Bronchial epithelial cell (primary cell): ENCODE measurements around the gene LRRC58. TPM values are rescaled to one million over a fixed set of nuclear protein-coding genes. Genes with fewer than 3 reads are reported as not detected.

ENCODE experiments used
- DNase-seq: peaks from one replicate; pipeline ENCODE4 v3.0.0-alpha.2; 2010; ENCODE audit warnings: low read depth
- FAIRE-seq: peaks from 2 replicates; lab custom pipeline; 2011; peaks lifted over from hg19 to GRCh38; lab: Jason Lieb, UNC
- H3K27me3 ChIP-seq: 2 replicates; pipeline ENCODE4 v1.5.1; 2011; ENCODE audit warnings: low read length; ENCODE audit not compliant: control insufficient read depth, insufficient read depth
- H3K36me3 ChIP-seq: 2 replicates; pipeline ENCODE4 v1.5.1; 2011; ENCODE audit warnings: low read length; ENCODE audit not compliant: control insufficient read depth, insufficient read depth
- H3K4me3 ChIP-seq: 2 replicates; pipeline ENCODE4 v1.5.1; 2011; ENCODE audit warnings: mild to moderate bottlenecking, low read depth, low read length, control low read depth
- total RNA-seq: library from RNA; depleted of rRNA; stranded (reverse); fragments of >200 nt; gene quantifications from 2 replicates; pipeline ENCODE4 v1.2.1, GENCODE V29; 2014
- TF ChIP-seq, protein P1 (sequence below): IDR thresholded peaks from 2 replicates; pipeline ENCODE4 v1.5.1; 2011; ENCODE audit warnings: mild to moderate bottlenecking, moderate library complexity, low read length, control low read depth, inconsistent platforms; ENCODE audit not compliant: insufficient read depth, severe bottlenecking

The LRRC58 gene
- total RNA-seq, 1 donor from 2014 or later, result 21.3 TPM

DNA sequence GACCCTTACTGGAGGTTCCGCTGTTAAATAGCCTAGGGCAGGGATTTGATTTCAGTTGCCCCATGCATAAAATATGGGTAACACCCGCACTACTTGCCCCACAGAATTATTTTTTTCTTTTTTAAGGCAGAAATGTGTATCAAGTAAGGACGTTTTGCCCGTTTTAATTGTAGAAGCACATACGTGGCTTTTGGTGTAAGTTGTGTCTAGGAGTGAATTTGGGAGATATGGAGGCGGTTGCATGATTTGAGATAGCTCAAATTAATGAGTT is 636 bp upstream of the LRRC58 start:
- Histone ChIP-seq H3K27me3 (no peaks in the 10 kb centered on the region), H3K36me3 (no peaks in the 10 kb centered on the region), H3K4me3 (peak overlapping the region; percentile 65)
- TF ChIP-seq, protein P1, sequence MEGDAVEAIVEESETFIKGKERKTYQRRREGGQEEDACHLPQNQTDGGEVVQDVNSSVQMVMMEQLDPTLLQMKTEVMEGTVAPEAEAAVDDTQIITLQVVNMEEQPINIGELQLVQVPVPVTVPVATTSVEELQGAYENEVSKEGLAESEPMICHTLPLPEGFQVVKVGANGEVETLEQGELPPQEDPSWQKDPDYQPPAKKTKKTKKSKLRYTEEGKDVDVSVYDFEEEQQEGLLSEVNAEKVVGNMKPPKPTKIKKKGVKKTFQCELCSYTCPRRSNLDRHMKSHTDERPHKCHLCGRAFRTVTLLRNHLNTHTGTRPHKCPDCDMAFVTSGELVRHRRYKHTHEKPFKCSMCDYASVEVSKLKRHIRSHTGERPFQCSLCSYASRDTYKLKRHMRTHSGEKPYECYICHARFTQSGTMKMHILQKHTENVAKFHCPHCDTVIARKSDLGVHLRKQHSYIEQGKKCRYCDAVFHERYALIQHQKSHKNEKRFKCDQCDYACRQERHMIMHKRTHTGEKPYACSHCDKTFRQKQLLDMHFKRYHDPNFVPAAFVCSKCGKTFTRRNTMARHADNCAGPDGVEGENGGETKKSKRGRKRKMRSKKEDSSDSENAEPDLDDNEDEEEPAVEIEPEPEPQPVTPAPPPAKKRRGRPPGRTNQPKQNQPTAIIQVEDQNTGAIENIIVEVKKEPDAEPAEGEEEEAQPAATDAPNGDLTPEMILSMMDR, result no peak
- FAIRE-seq (no peak), DNase-seq (peak; percentile 29)

GRCh38 chr3:120348065-120348990 is 826 bp downstream of the LRRC58 start:
- FAIRE-seq (no peak), DNase-seq (peak; percentile 12)
- H3K36me3 ChIP-seq, result no peaks in the 10 kb centered on the region
- no peaks in the 10 kb centered on the region for H3K27me3 ChIP-seq
- peak overlapping the region; percentile 65 for H3K4me3 ChIP-seq
- TF ChIP-seq, protein P1, result no peak

DNA sequence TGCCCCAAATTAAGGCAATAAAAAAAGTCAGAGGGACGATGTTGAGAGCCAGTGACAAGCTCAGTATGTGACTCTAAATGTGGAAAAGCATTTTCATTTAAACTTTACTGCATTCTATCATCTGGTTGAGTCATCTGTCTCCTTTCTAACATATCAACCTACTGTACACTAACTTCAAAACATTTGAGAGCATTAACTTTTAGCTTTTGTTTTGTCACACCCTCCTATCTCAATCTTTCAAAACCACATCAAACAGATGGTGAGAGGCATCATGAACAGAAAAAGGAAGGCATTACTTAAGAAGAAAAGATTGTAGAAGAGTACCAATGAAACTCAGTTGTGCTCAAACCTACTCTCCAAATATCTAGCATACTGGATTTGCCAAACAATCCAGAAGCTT is 4.8 kb downstream of the LRRC58 start:
- TF ChIP-seq, protein P1, result no peak
- FAIRE-seq (no peak), DNase-seq (no peak)
- no peak overlapping the region for H3K4me3 ChIP-seq
- H3K36me3 ChIP-seq, result peaks cover 1% of the 10 kb centered on the region
- no peaks in the 10 kb centered on the region for H3K27me3 ChIP-seq

- TF ChIP-seq, protein P1, result no peak
- Histone ChIP-seq H3K36me3 (peaks cover 1% of the 10 kb centered on the region), H3K27me3 (no peaks in the 10 kb centered on the region), H3K4me3 (no peak overlapping the region)
- no peak for FAIRE-seq
- DNase-seq, result no peak
Measured at GRCh38 chr3:120341658-120342346, 7.4 kb downstream of the LRRC58 start.

DNA sequence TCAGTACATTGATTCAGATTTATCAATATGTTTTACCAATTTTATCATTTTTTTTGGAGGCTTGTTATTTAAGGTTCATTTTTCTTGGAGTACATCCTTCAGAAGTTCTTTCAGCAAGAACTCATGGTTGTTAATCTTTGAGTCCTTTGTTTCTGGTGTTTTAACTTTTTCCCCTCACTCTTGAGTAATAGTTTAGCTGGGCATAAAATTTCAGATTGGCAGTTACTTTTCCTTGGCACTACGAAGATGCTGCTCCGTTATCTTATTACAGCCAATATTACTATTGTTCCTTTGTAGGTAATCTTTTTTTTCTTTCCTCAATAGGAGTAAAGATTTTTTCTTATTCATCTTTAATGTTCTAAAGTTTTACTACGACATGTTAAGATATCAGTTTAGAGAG is 9.8 kb downstream of the LRRC58 start:
- H3K36me3 ChIP-seq, result peaks cover 1% of the 10 kb centered on the region
- H3K27me3 ChIP-seq, result no peaks in the 10 kb centered on the region
- H3K4me3 ChIP-seq, result no peak overlapping the region
- TF ChIP-seq, protein P1, result no peak
- FAIRE-seq (no peak), DNase-seq (no peak)
